T-helper 2 cell treated with Interferon-gamma antibody and Interleukin-4, amounts not matched to agents 5 μg/mL and 100 μg/mL, for 36 hours (primary cell): ENCODE data around the gene LDLRAD4.
"Not testable (repeated sequence)": the region's sequence is repeated elsewhere in the genome, so short reads cannot be mapped to it uniquely, and the experiment has no call there.

Experiments used
- DNase-seq: peaks from one replicate; pipeline ENCODE4 v3.0.0; 2021; ENCODE audit warnings: low spot score
- H3K27ac Mint-ChIP-seq: one replicate; pipeline ENCODE4 v1.8.0; 2021; ENCODE audit warnings: mild to moderate bottlenecking, mixed read lengths
- H3K27me3 Mint-ChIP-seq: one replicate; pipeline ENCODE4 v1.8.0; 2021; ENCODE audit warnings: low read depth, mixed read lengths
- H3K36me3 Mint-ChIP-seq: one replicate; pipeline ENCODE4 v1.8.0; 2021; ENCODE audit warnings: low read depth, mixed read lengths
- H3K4me1 Mint-ChIP-seq: one replicate; pipeline ENCODE4 v1.8.0; 2021; ENCODE audit warnings: low read depth, mixed read lengths
- H3K4me3 Mint-ChIP-seq: one replicate; pipeline ENCODE4 v1.8.0; 2022; ENCODE audit warnings: mild to moderate bottlenecking, moderate library complexity, mixed read lengths
- H3K9me3 Mint-ChIP-seq: one replicate; pipeline ENCODE4 v1.8.0; 2021; ENCODE audit warnings: mixed read lengths

LDLRAD4 gene

GRCh38 chr18:13598591-13598990, 380.0 kb downstream of the LDLRAD4 start:
- H3K9me3 Mint-ChIP-seq: peaks cover 52% of the 10 kb centered on the region

GRCh38 chr18:13599031-13599430, 380.5 kb downstream of the LDLRAD4 start:
- DNase-seq: no peak
- Mint-ChIP-seq H3K27me3 (no peaks in the 10 kb centered on the region), H3K9me3 (peaks cover 52% of the 10 kb centered on the region), H3K4me1 (peaks cover 2% of the 10 kb centered on the region), H3K27ac (no peak overlapping the region), H3K36me3 (peaks cover 45% of the 10 kb centered on the region), H3K4me3 (no peak overlapping the region)

More at GRCh38 chr18:13598591-13598990, 380.0 kb downstream of the LDLRAD4 start:
- H3K4me3 Mint-ChIP-seq: no peak overlapping the region
- DNase-seq: no peak
- peaks cover 49% of the 10 kb centered on the region for H3K36me3 Mint-ChIP-seq
- no peaks in the 10 kb centered on the region for H3K27me3 Mint-ChIP-seq
- peaks cover 2% of the 10 kb centered on the region for H3K4me1 Mint-ChIP-seq
- H3K27ac Mint-ChIP-seq: no peak overlapping the region

GRCh38 chr18:13603304-13604019, 384.9 kb downstream of the LDLRAD4 start:
- Mint-ChIP-seq H3K27ac (no peak overlapping the region), H3K36me3 (peaks cover 23% of the 10 kb centered on the region), H3K4me3 (no peak overlapping the region), H3K27me3 (no peaks in the 10 kb centered on the region), H3K9me3 (peaks cover 18% of the 10 kb centered on the region), H3K4me1 (peaks cover 20% of the 10 kb centered on the region)
- peak; percentile 2 for DNase-seq

GRCh38 chr18:13604786-13605185, 386.2 kb downstream of the LDLRAD4 start:
- Mint-ChIP-seq H3K9me3 (peaks cover 12% of the 10 kb centered on the region), H3K36me3 (peaks cover 18% of the 10 kb centered on the region), H3K4me1 (peaks cover 30% of the 10 kb centered on the region), H3K27ac (no peak overlapping the region), H3K4me3 (no peak overlapping the region), H3K27me3 (no peaks in the 10 kb centered on the region)
- peak; percentile 1 for DNase-seq

- peaks cover 18% of the 10 kb centered on the region for H3K36me3 Mint-ChIP-seq
- peaks cover 30% of the 10 kb centered on the region for H3K4me1 Mint-ChIP-seq
- H3K4me3 Mint-ChIP-seq: no peak overlapping the region
- H3K27me3 Mint-ChIP-seq: no peaks in the 10 kb centered on the region
- peak; percentile 3 for DNase-seq
- peaks cover 12% of the 10 kb centered on the region for H3K9me3 Mint-ChIP-seq
- no peak overlapping the region for H3K27ac Mint-ChIP-seq
These were observed 386.9 kb downstream of the LDLRAD4 start for GRCh38 chr18:13605477-13605876.

- no peak overlapping the region for H3K4me3 Mint-ChIP-seq
- peaks cover 9% of the 10 kb centered on the region for H3K9me3 Mint-ChIP-seq
- H3K36me3 Mint-ChIP-seq: peaks cover 16% of the 10 kb centered on the region
- DNase-seq: no peak
- H3K27ac Mint-ChIP-seq: no peak overlapping the region
- peaks cover 32% of the 10 kb centered on the region for H3K4me1 Mint-ChIP-seq
- H3K27me3 Mint-ChIP-seq: no peaks in the 10 kb centered on the region
These were observed 387.3 kb downstream of the LDLRAD4 start for GRCh38 chr18:13605901-13606300.

- H3K4me1 Mint-ChIP-seq: peaks cover 40% of the 10 kb centered on the region
- H3K27me3 Mint-ChIP-seq: no peaks in the 10 kb centered on the region
- peaks cover 5% of the 10 kb centered on the region for H3K9me3 Mint-ChIP-seq
- peak; percentile 3 for DNase-seq
- no peak overlapping the region for H3K4me3 Mint-ChIP-seq
- peaks cover 13% of the 10 kb centered on the region for H3K36me3 Mint-ChIP-seq
- no peak overlapping the region for H3K27ac Mint-ChIP-seq
These were observed 388.2 kb downstream of the LDLRAD4 start for GRCh38 chr18:13606604-13607254.

- peak overlapping the region; percentile 34 for H3K4me3 Mint-ChIP-seq
- peaks cover 13% of the 10 kb centered on the region for H3K36me3 Mint-ChIP-seq
- peak; percentile 2 for DNase-seq
These were observed 389.5 kb downstream of the LDLRAD4 start for GRCh38 chr18:13608024-13608562.

GRCh38 chr18:13608791-13609532, 390.4 kb downstream of the LDLRAD4 start:
- H3K27me3 Mint-ChIP-seq: no peaks in the 10 kb centered on the region
- peaks cover 5% of the 10 kb centered on the region for H3K9me3 Mint-ChIP-seq
- H3K27ac Mint-ChIP-seq: peak overlapping the region; percentile 66
- peak overlapping the region; percentile 68 for H3K4me3 Mint-ChIP-seq
- peaks cover 13% of the 10 kb centered on the region for H3K36me3 Mint-ChIP-seq
- DNase-seq: peak; percentile 52
- H3K4me1 Mint-ChIP-seq: peaks cover 60% of the 10 kb centered on the region

More at GRCh38 chr18:13608024-13608562, 389.5 kb downstream of the LDLRAD4 start:
- Mint-ChIP-seq H3K4me1 (peaks cover 51% of the 10 kb centered on the region), H3K27ac (peak overlapping the region; percentile 55)
- not testable (repeated sequence) for H3K9me3 Mint-ChIP-seq, H3K27me3 Mint-ChIP-seq

GRCh38 chr18:13610555-13611141, 392.1 kb downstream of the LDLRAD4 start:
- H3K36me3 Mint-ChIP-seq: peaks cover 13% of the 10 kb centered on the region
- peaks cover 73% of the 10 kb centered on the region for H3K4me1 Mint-ChIP-seq

GRCh38 chr18:13611142-13611600, 392.6 kb downstream of the LDLRAD4 start:
- H3K4me3 Mint-ChIP-seq: peak overlapping the region; percentile 84

More at GRCh38 chr18:13610555-13611141, 392.1 kb downstream of the LDLRAD4 start:
- H3K4me3 Mint-ChIP-seq: peak overlapping the region; percentile 84
- no peak overlapping the region for H3K27ac Mint-ChIP-seq
- no peaks in the 10 kb centered on the region for H3K27me3 Mint-ChIP-seq
- no peak for DNase-seq
- peaks cover 5% of the 10 kb centered on the region for H3K9me3 Mint-ChIP-seq

GRCh38 chr18:13611601-13612195, 393.1 kb downstream of the LDLRAD4 start:
- Mint-ChIP-seq H3K27ac (peak overlapping the region; percentile 83), H3K9me3 (peaks cover 5% of the 10 kb centered on the region)
- peak; percentile 22 for DNase-seq

More at GRCh38 chr18:13611142-13611600, 392.6 kb downstream of the LDLRAD4 start:
- Mint-ChIP-seq H3K27me3 (no peaks in the 10 kb centered on the region), H3K9me3 (peaks cover 5% of the 10 kb centered on the region), H3K36me3 (peaks cover 13% of the 10 kb centered on the region), H3K4me1 (peaks cover 79% of the 10 kb centered on the region), H3K27ac (peak overlapping the region; percentile 83)
- DNase-seq: peak; percentile 4

More at GRCh38 chr18:13611601-13612195, 393.1 kb downstream of the LDLRAD4 start:
- Mint-ChIP-seq H3K27me3 (no peaks in the 10 kb centered on the region), H3K4me1 (peaks cover 80% of the 10 kb centered on the region), H3K4me3 (peak overlapping the region; percentile 84), H3K36me3 (peaks cover 10% of the 10 kb centered on the region)
